HTERT RPE-1 (cell line): ENCODE data around the gene CAPZB.

Experiments
- in situ Hi-C: fragments of 300-500 bp; cut with MboI; formaldehyde crosslinking; loops from 4 replicates; pipeline ENCODE4 v1.14.3; 2020; ENCODE audit warnings: low sequenced_read_pairs

The CAPZB gene

DNA sequence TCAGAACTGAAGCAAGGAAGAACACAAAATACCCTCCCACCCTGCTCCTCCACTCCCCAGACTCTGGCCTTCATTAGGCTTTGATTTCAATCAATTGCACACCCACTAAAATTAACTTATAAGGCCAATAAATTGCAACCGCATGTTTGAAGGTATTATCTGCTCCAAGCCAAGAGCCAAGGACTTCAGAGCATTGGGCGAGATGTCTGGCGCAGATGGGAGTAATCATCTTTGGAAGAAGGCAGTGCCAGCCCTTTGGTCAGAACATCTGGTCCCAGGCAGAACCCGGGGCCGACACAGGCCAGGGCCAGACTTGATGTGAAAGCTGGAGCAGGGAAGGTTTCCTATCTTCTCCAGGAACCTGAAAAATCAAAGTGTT lies 113.2 kb downstream of the CAPZB start:
- in situ Hi-C loops = no loop called here

DNA sequence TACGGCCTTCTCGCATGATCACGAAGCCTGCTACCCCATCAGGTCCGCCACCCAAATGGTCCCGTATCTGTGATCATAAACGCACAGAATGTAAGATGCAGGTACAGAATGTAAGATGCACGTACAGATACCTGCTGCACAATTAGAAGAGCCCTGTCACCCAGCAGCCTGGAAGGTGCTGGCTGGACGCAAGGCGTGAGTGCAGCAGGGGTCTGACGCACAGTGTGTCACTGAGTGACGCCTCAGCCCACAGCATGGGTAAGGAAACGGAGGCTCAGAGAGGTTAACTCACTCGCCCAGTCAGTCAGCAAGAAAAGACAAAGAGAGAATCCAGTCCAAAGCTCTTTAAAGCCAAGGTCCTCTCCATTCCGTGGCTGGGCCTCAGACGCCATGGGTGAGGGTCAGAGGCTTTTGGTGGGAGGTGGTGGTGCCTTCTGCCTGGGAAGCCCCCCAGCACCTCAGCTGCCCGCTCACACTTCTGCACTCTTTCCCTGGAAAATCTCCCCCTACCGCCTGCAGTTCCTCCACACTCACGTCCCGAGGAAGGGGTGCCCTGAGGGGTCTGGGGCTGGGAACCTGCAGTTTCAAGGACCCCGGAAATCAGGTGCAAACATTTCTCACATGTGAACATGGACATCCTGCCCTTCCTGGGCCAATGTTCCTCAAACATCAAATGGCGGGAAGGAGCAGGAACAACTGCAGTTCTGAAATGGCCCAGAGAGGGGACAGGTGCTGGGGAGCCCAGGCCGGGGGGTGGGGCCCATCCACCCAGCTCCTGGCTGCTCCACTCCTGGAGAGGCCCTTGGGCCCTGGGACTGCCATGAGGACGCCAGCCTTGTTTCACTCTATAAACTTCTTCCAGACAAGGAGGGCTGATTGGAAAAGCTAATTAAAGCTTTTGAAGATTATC lies 113.9 kb downstream of the CAPZB start:
- in situ Hi-C loops = no loop called here

- in situ Hi-C loops = no loop called here
Observed at GRCh38 chr1:19370453-19371170, 114.7 kb downstream of the CAPZB start.

DNA sequence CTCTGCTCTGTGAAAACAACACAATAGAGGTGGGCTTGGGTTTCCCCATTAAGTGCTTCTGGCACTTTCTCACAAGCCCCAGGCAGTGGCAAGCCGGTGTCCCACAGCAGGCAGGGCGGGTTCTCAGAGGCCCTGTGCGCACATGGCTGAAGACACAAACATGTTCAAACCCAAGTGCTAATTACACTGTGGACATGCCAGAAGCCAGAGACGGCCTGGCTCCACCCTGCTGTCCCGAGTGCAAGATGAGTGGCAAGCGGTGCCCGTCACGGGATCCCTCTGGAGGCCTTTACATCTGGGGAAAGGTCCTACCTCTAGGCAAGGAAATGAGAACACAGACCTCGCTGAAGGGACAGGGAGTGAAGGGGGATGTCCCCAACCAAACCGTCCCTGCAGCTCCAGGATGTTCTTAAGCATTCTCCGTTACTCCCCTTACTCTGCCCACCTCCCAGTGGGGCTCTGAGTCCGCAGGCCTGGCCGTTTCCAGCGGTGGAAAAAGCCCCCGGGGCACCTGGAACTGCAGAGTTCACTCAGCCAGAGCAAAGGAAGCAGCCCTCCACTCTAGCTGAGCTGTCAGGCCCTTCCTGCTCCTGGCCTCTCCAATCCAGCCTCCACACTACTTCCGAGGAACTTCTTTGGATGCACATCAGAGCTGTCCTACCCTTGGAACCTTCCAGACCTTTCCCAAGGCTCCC lies 115.8 kb downstream of the CAPZB start:
- in situ Hi-C loops = no loop called here

DNA sequence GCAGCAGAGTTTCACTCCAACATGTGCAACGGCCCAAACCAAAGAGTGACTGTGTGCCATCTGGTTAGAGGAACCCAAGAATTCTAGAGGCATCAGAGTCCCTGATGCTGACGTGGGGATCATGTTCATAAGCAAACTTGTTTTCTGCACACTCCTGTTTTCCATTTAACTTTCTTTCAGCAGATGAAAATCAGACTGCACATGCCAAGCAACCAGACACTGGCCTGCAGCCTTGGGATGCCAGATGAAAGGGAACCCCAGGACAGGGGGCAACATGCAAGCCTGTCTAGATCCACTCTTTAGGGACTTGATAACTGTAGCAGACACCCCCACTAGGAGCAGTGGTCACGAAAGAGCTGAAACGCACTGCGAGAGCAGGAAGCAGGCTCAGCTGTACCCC lies 116.4 kb downstream of the CAPZB start:
- in situ Hi-C loops = no loop called here

GRCh38 chr1:19368050-19368449 lies 117.3 kb downstream of the CAPZB start:
- in situ Hi-C loops = no loop called here

DNA sequence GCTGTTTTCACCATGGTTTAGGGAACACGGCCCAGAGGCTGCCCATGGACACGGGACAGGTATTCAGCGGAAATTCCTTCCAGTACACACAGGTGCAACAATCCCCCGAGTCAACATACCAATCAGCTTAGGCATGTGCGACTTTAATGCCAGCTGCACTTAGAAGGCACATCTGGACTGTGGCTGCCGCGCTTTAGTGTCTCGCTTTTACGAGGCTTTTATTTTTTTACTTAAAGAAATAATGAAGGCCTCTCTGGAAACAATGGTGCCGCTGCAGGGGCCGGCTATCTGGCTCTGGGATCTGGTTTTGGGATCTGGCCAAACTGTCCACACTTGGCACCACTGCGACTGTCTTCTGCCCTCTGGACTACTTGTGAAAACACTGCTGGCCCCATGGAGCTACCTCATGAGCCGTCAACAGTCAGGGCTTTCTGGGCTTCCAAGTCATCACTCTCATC lies 117.7 kb downstream of the CAPZB start:
- in situ Hi-C loops = no loop called here

DNA sequence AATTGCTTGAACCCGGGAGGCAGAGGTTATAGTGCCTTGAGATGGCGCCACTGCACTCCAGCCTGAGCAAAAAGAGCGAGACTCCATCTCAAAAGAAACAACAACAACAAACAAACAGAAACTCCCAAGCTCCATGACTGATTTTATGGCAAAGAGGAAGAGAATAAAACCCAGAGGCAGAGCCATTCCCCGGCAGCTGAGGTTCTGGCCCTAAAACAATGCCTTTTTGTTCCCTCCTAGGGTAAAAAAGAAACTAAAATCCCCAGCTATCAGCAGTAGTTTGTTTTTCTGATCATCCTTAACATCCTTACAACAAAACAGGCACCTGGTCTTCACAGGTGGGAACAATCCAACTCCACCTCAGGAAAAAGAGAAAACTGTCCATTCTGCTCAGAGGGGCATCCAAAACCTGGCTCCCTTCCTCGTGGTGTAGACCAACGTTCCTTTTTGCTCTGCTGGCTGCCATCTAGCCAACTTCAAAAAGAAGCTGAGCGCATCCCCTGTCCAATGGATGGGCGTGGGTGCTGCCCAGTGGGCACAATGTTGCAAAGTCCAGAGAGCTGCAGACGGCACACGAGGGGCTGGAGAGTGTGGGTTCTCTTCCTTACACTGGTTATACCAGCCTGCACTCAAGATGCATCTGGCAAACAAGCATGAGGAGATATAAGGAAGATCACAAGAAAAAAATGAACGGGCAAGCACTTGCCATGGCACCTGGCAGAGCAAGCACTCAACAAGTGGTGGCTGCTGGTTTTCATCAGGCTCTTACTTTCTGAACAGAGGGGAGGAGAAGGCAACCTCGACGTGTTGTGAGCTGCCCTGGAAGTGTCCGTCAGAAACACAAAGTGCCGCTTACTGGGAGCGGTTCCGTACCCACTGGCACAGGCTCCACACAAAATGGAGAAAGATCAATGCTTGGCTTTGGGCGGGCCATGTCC lies 118.5 kb downstream of the CAPZB start:
- in situ Hi-C loops = no loop called here

GRCh38 chr1:19365721-19366120 lies 119.6 kb downstream of the CAPZB start:
- in situ Hi-C loops = no loop called here

GRCh38 chr1:19363536-19364152 lies 121.7 kb downstream of the CAPZB start:
- in situ Hi-C loops = no loop called here

DNA sequence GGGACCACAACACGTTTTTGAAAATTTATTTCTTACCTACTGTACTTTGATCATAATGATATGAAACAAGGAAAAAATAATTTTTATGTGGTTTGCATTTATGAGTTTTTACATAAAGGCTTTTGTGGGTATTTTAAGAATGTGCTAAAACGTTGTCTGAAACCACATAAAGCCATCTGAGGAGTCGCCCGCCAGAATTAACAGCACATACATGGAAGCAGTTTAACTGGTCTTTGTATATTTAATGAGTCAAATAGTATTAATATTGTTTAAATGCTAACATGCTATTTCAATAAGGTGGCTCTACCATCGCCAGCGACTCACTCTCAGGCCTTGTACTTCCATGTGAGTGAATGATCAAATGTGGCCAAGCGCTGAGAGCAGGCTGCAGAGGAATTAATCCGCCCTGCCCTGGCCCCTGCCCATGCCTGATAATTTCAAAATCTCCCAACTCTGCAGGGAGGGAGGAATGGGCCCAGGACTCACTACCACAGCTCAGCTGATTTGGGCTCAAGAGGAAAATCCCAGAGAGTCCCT lies 123.7 kb downstream of the CAPZB start:
- in situ Hi-C loops = no loop called here

- in situ Hi-C loops = no loop called here
Observed at GRCh38 chr1:19360843-19361610, 124.3 kb downstream of the CAPZB start.

DNA sequence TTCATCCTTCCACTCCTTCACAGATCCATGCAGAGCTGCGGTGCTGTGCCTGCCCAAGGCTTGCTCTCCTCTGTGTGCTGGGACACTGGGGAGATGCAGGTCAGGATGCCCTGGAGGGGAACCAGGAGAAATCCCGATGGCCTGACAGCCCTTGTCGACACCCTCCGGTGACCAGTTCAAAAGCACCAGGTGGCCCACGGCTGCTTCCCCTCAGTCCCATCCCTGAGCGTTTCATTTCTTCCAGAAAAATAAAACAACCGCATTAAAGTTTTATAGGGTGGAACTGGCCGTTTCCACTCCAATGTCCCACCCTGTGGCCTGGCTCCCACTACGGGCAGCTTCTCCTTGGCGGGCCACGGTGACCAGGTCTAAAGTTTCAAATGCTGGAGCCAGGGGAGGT lies 124.9 kb downstream of the CAPZB start:
- in situ Hi-C loops = no loop called here

DNA sequence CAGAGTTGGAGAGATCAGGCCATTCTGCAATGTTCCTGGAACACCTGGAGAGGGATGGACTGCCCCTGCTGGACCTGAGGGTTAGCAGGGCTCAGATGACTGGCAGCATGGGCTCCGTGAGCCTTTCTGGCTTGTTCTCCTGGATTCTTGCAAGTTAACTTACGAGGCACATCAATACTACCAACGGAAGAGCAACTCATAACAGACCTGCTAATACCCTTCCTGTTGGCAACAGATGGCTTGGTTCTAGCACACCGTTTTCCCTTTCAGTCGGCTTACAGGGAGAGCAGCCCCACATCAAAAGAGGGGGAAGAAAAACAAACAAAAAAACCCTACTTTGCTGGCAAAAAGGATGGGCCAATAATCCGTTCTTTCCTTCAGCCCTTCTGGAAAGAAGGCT lies 125.3 kb downstream of the CAPZB start:
- in situ Hi-C loops = no loop called here

- in situ Hi-C loops = no loop called here
Observed at GRCh38 chr1:19359357-19359756, 126.0 kb downstream of the CAPZB start.

DNA sequence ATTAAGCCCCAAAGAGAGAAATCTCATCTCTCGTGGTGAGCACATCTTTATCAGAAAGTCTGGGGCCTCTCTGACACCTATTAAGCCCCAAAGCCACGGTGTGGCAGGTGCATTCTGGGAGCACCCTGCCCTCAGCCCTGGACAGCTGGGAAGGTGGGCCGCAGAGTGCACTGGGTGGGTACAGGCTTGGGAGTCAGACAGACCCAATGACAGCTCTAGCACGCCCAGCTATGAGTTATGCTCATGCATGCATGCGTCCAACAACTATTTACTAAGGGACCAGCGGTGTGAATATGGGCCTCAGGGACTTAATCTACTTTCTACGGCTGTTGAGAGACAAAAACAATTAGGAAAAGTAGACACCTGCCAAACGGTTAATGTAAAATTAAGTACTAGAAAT lies 126.6 kb downstream of the CAPZB start:
- in situ Hi-C loops = no loop called here

- in situ Hi-C loops = no loop called here
Observed at GRCh38 chr1:19357299-19357986, 127.9 kb downstream of the CAPZB start.

- in situ Hi-C loops = no loop called here
Observed at GRCh38 chr1:19356266-19356665, 129.1 kb downstream of the CAPZB start.
